Measurements from ENCODE around the gene GLRA1. TPM values are rescaled to one million over a fixed set of nuclear protein-coding genes. Genes with fewer than 3 reads are reported as not detected.
A peak's percentile ranks its signal among the peaks of the same experiment; 100 is the strongest.

GLRA1 gene
- total RNA-seq, 1 donor from 2014 or later: not detected

GRCh38 chr5:151906246-151906645 lies 18.4 kb downstream of the GLRA1 start:
- intact Hi-C loops (cut with DNase I): no loop called here
- Histone ChIP-seq H3K27ac (peak overlapping the region; percentile 8 to 22), H3K9me3 (no peaks in the 10 kb centered on the region), H3K27me3 (no peaks in the 10 kb centered on the region), H3K36me3 (no peaks in the 10 kb centered on the region), H3K4me1 (peaks cover 8 to 20% of the 10 kb centered on the region in 2 donors), H3K4me3 (no peak overlapping the region)
- no peak for DNase-seq (ENCODE audit: low spot score in 2 of 2)
- TF ChIP-seq CTCF (IDR thresholded peaks at IDR 0.05): no peak

GRCh38 chr5:151905557-151905961 lies 19.1 kb downstream of the GLRA1 start:
- H3K4me3 ChIP-seq: no peak overlapping the region
- peaks cover 8 to 27% of the 10 kb centered on the region in 2 donors for H3K4me1 ChIP-seq
- TF ChIP-seq CTCF (IDR thresholded peaks at IDR 0.05): no peak
- intact Hi-C loops (cut with DNase I): no loop called here
- H3K36me3 ChIP-seq: no peaks in the 10 kb centered on the region
- H3K27me3 ChIP-seq: no peaks in the 10 kb centered on the region
- H3K9me3 ChIP-seq: no peaks in the 10 kb centered on the region
- no peak for DNase-seq (ENCODE audit: low spot score in 2 of 2)
- H3K27ac ChIP-seq: peak overlapping the region in 1 of 2 donors; percentile 22

GRCh38 chr5:151904909-151905308 lies 19.7 kb downstream of the GLRA1 start:
- no peaks in the 10 kb centered on the region for H3K36me3 ChIP-seq
- H3K4me3 ChIP-seq: no peak overlapping the region
- no peaks in the 10 kb centered on the region for H3K27me3 ChIP-seq
- no peak for TF ChIP-seq CTCF (IDR thresholded peaks at IDR 0.05)
- peaks cover 8 to 27% of the 10 kb centered on the region in 2 donors for H3K4me1 ChIP-seq
- intact Hi-C loops (cut with DNase I): no loop called here
- no peaks in the 10 kb centered on the region for H3K9me3 ChIP-seq
- no peak overlapping the region for H3K27ac ChIP-seq
- DNase-seq (ENCODE audit: low spot score in 2 of 2): no peak

- Histone ChIP-seq H3K27ac (no peak overlapping the region), H3K4me3 (no peak overlapping the region), H3K36me3 (no peaks in the 10 kb centered on the region), H3K9me3 (no peaks in the 10 kb centered on the region), H3K4me1 (peaks cover 8 to 25% of the 10 kb centered on the region in 2 donors), H3K27me3 (no peaks in the 10 kb centered on the region)
- TF ChIP-seq CTCF (IDR thresholded peaks at IDR 0.05): no peak
- intact Hi-C loops (cut with DNase I): no loop called here
- no peak for DNase-seq (ENCODE audit: low spot score in 2 of 2)
Measured at GRCh38 chr5:151904127-151904526, 20.5 kb downstream of the GLRA1 start.

- Histone ChIP-seq H3K36me3 (no peaks in the 10 kb centered on the region), H3K27me3 (no peaks in the 10 kb centered on the region), H3K4me1 (peaks cover 8 to 24% of the 10 kb centered on the region in 2 donors), H3K4me3 (no peak overlapping the region), H3K27ac (no peak overlapping the region), H3K9me3 (no peaks in the 10 kb centered on the region)
- TF ChIP-seq CTCF (IDR thresholded peaks at IDR 0.05): no peak
- DNase-seq (ENCODE audit: low spot score in 2 of 2): no peak
- intact Hi-C loops (cut with DNase I): no loop called here
Measured at GRCh38 chr5:151903243-151903653, 21.4 kb downstream of the GLRA1 start.

GRCh38 chr5:151902215-151902614 lies 22.4 kb downstream of the GLRA1 start:
- DNase-seq (ENCODE audit: low spot score in 2 of 2): no peak
- H3K36me3 ChIP-seq: no peaks in the 10 kb centered on the region
- no peak for TF ChIP-seq CTCF (IDR thresholded peaks at IDR 0.05)
- intact Hi-C loops (cut with DNase I): no loop called here
- H3K9me3 ChIP-seq: no peaks in the 10 kb centered on the region
- no peaks in the 10 kb centered on the region for H3K27me3 ChIP-seq
- no peak overlapping the region for H3K27ac ChIP-seq
- no peak overlapping the region for H3K4me3 ChIP-seq
- peaks cover 8 to 24% of the 10 kb centered on the region in 2 donors for H3K4me1 ChIP-seq
